H1 (cell line): ENCODE measurements around the gene ATP13A3. TPM values are rescaled to one million over a fixed set of nuclear protein-coding genes. Genes with fewer than 3 reads are reported as not detected.

Experiments
- BACH1 ChIP-seq: IDR thresholded peaks from 2 replicates; pipeline ENCODE4 v1.6.1; 2012; ENCODE audit warnings: low read length, improper control_type of control experiment
- polyA plus RNA-seq, 7 experiments: library from polyadenylated mRNA; depleted of rRNA in 3 of 7; stranded (reverse) in 5 of 7; unstranded in 2 of 7; fragments of >200 nt in 5 of 7; fragments of 200-250 nt in 2 of 7; gene quantifications; 1 replicate in 5 of 7; 2 replicates in 1 of 7; 4 replicates in 1 of 7; pipeline versions ENCODE4 v1.2.1 to v1.2.3, GENCODE V29; 2011 to 2013; ENCODE audit warnings: missing spikeins in 2 of 7, mixed read lengths in 2 of 7
- total RNA-seq: library from RNA; stranded (reverse); fragmentation: NEBNext Ultra II Directional; extraction: Animal tissue kit (Norgen Biotek cat#: 25700); gene quantifications from 2 replicates; pipeline ENCODE4 v1.2.1, GENCODE V29; 2021

ATP13A3 gene
- total and polyA plus RNA-seq, 2 of the 8 experiments (the other 6 are each of a cell fraction or from before 2014, with no cell fraction given), result 18.6 to 92.2 TPM

GRCh38 chr3:194399874-194400411 is 86.9 kb downstream of the ATP13A3 start (continued):
- TF ChIP-seq BACH1, result no peak
